Astrocyte of the spinal cord (primary cell): Measurements from ENCODE around the gene IARS1.

Source experiments
- DNase-seq: peaks from one replicate; pipeline ENCODE4 v3.0.0; 2011; ENCODE audit warnings: low read depth, low spot score
- H3K4me3 ChIP-seq: 2 replicates; pipeline ENCODE4 v1.5.1; 2011; ENCODE audit warnings: low read depth, mild to moderate bottlenecking, low read length, moderate library complexity
- in situ Hi-C: cut with HindIII; loops from 2 replicates; pipeline ENCODE4 v1.10.0; 2017; ENCODE audit warnings: low sequenced_read_pairs
- TF ChIP-seq, protein P1 (sequence below): IDR thresholded peaks from 2 replicates; pipeline ENCODE4 v1.5.1; 2012; ENCODE audit warnings: low read depth, mild to moderate bottlenecking, low read length, inconsistent platforms

Gene IARS1

GRCh38 chr9:92275541-92275940 lies 18.0 kb downstream of the IARS1 start:
- no peak for DNase-seq
- in situ Hi-C loops = no loop called here

DNA sequence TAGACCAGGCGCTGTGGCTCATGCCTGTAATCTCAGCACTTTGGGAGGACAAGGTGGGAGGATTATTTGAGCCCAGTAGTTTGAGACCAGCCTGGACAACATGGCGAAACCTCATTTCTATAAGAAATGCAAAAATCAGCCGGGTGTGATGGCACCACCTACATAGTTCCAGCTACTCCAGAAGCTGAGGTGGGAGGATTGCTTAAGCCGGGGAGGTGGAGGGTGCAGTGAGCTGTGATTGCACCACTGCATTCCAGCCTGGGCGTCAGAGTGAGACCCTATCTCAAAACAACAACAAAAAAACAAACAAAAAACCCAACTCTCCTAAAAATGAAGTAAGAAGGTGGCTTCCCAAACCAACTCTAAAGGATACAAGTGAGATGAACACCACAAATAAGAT lies 23.0 kb downstream of the IARS1 start:
- DNase-seq = no peak
- no peak overlapping the region for H3K4me3 ChIP-seq
- in situ Hi-C loops = no loop called here
- TF ChIP-seq, protein P1, sequence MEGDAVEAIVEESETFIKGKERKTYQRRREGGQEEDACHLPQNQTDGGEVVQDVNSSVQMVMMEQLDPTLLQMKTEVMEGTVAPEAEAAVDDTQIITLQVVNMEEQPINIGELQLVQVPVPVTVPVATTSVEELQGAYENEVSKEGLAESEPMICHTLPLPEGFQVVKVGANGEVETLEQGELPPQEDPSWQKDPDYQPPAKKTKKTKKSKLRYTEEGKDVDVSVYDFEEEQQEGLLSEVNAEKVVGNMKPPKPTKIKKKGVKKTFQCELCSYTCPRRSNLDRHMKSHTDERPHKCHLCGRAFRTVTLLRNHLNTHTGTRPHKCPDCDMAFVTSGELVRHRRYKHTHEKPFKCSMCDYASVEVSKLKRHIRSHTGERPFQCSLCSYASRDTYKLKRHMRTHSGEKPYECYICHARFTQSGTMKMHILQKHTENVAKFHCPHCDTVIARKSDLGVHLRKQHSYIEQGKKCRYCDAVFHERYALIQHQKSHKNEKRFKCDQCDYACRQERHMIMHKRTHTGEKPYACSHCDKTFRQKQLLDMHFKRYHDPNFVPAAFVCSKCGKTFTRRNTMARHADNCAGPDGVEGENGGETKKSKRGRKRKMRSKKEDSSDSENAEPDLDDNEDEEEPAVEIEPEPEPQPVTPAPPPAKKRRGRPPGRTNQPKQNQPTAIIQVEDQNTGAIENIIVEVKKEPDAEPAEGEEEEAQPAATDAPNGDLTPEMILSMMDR = no peak

More at GRCh38 chr9:92275541-92275940, 18.0 kb downstream of the IARS1 start:
- TF ChIP-seq, protein P1 = no peak
- no peak overlapping the region for H3K4me3 ChIP-seq

- in situ Hi-C loops = no loop called here
- no peak for DNase-seq
- H3K4me3 ChIP-seq = no peak overlapping the region
- TF ChIP-seq, protein P1 = no peak
These were observed 27.0 kb downstream of the IARS1 start for GRCh38 chr9:92266486-92266885.

DNA sequence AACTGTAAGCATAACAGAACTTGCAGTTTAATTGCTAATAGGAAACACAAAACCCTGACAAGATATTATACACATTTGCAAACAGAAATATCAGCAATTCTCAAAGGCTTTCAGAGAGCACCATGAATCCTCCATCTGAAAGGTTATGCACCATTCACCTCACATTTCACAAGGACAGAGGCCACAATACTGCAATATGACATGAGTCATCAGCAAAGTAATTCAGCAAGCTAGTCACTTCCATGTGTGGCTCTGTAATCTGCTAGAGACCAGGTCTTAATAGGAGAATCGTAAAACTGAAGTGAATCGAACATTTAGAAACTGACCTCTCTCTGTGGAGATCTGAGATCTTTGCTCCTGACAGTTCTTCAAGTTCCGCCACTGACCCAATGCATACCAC lies 28.3 kb downstream of the IARS1 start:
- H3K4me3 ChIP-seq = no peak overlapping the region
- no peak for DNase-seq
- TF ChIP-seq, protein P1 = no peak
- in situ Hi-C loops = no loop called here

GRCh38 chr9:92263131-92263530 lies 30.4 kb downstream of the IARS1 start:
- no peak overlapping the region for H3K4me3 ChIP-seq
- in situ Hi-C loops = no loop called here
- DNase-seq = no peak
- TF ChIP-seq, protein P1 = no peak

DNA sequence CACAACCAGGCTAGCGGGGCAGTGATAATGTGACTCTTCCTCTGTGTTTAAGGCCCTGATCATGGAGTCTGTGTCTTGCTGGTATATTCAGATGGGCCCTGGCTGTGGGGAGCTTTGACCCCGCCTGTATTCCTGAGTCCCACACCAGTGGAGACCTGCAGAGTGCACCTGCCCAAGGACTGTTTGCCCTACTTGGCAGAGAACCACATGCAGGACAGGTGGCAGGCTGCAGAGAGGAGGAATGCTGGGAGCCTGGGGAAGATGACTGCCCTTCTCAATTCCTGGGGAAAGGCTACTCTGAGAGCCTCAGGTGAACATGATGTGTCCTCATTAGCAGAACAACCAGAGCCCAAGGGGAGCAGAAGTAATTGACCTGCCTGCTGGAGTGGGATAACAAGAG lies 36.2 kb downstream of the IARS1 start:
- DNase-seq = no peak
- H3K4me3 ChIP-seq = no peak overlapping the region
- in situ Hi-C loops = no loop called here
- TF ChIP-seq, protein P1 = no peak
